HL-60 (cell line): ENCODE results near the gene GABBR2.
"Not testable (repeated sequence)": the region's sequence is repeated elsewhere in the genome, so short reads cannot be mapped to it uniquely, and the experiment has no call there.

Experiments used
- DNase-seq, 2 experiments: peaks; one replicate each; pipeline ENCODE4 v3.0.0-alpha.2; 2010 to 2020; ENCODE audit warnings: low read depth in 1 of 2, low spot score in 1 of 2
- H3K27ac ChIP-seq: fragments of 250-450 bp; sonication (Bioruptor Pico); replicated peaks from 2 replicates; pipeline ENCODE4 v1.5.1; 2020; ENCODE audit warnings: mild to moderate bottlenecking, moderate library complexity
- H3K27me3 ChIP-seq: fragments of 250-450 bp; sonication (Bioruptor Pico); 2 replicates; pipeline ENCODE4 v1.5.1; 2021; ENCODE audit warnings: mild to moderate bottlenecking, moderate library complexity; ENCODE audit not compliant: insufficient read depth, poor library complexity, severe bottlenecking
- H3K4me3 ChIP-seq: replicated peaks from 2 replicates; pipeline ENCODE4 v1.5.1; 2011; ENCODE audit warnings: mild to moderate bottlenecking, control low read depth, low read length; ENCODE audit not compliant: insufficient read depth
- CTCF ChIP-seq: IDR thresholded peaks from one replicate; pipeline ENCODE4 v1.5.1; 2011; ENCODE audit warnings: low read length, control low read depth, inconsistent platforms; ENCODE audit not compliant: insufficient read depth
- GABPA ChIP-seq: IDR thresholded peaks from 2 replicates; pipeline ENCODE4 v1.6.1; 2012; ENCODE audit warnings: low read depth
- POLR2AphosphoS5 ChIP-seq: IDR thresholded peaks from 2 replicates; pipeline ENCODE4 v1.6.1; 2012; ENCODE audit warnings: low read depth
- SPI1 ChIP-seq: IDR thresholded peaks from 2 replicates; pipeline ENCODE4 v1.6.1; 2012; ENCODE audit warnings: low read depth, mild to moderate bottlenecking, borderline replicate concordance
- TF ChIP-seq, protein P1 (sequence below): IDR thresholded peaks from 2 replicates; pipeline ENCODE4 v1.6.1; 2012; ENCODE audit warnings: low read depth; ENCODE audit not compliant: insufficient replicate concordance

The GABBR2 gene

DNA sequence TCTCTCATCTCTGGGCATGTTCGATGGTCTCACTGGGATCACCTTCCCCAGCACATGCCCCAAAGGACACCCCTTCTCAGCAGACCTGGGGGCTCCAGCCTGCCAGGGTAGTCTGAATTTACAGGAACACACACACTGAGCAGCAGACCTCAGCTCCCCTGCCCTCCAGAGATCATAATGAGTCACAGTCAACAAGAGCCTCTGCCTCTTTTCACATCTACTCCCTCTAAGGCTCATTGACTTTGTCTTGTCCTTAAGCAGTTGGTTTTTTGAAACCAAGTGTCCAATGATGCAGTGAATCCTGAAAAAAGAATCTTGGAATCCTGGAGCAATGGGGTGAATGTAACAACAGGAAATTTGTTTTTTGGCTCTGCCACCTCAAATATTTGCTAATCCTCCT lies 20.8 kb downstream of the GABBR2 start:
- Histone ChIP-seq H3K4me3 (no peak overlapping the region), H3K27ac (no peak overlapping the region), H3K27me3 (no peaks in the 10 kb centered on the region)
- DNase-seq, result no peak
- no peak for TF ChIP-seq GABPA
- no peak for TF ChIP-seq POLR2AphosphoS5
- TF ChIP-seq CTCF, result no peak
- TF ChIP-seq, protein P1, sequence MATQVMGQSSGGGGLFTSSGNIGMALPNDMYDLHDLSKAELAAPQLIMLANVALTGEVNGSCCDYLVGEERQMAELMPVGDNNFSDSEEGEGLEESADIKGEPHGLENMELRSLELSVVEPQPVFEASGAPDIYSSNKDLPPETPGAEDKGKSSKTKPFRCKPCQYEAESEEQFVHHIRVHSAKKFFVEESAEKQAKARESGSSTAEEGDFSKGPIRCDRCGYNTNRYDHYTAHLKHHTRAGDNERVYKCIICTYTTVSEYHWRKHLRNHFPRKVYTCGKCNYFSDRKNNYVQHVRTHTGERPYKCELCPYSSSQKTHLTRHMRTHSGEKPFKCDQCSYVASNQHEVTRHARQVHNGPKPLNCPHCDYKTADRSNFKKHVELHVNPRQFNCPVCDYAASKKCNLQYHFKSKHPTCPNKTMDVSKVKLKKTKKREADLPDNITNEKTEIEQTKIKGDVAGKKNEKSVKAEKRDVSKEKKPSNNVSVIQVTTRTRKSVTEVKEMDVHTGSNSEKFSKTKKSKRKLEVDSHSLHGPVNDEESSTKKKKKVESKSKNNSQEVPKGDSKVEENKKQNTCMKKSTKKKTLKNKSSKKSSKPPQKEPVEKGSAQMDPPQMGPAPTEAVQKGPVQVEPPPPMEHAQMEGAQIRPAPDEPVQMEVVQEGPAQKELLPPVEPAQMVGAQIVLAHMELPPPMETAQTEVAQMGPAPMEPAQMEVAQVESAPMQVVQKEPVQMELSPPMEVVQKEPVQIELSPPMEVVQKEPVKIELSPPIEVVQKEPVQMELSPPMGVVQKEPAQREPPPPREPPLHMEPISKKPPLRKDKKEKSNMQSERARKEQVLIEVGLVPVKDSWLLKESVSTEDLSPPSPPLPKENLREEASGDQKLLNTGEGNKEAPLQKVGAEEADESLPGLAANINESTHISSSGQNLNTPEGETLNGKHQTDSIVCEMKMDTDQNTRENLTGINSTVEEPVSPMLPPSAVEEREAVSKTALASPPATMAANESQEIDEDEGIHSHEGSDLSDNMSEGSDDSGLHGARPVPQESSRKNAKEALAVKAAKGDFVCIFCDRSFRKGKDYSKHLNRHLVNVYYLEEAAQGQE, result no peak
- TF ChIP-seq SPI1, result no peak

GRCh38 chr9:98686961-98687855 lies 21.5 kb downstream of the GABBR2 start:
- no peaks in the 10 kb centered on the region for H3K27me3 ChIP-seq
- TF ChIP-seq GABPA, result no peak
- TF ChIP-seq, protein P1, result no peak
- no peak for TF ChIP-seq CTCF
- no peak for TF ChIP-seq POLR2AphosphoS5
- TF ChIP-seq SPI1, result no peak

GRCh38 chr9:98684816-98685215 lies 23.9 kb downstream of the GABBR2 start:
- H3K4me3 ChIP-seq, H3K27ac ChIP-seq, H3K27me3 ChIP-seq, DNase-seq: not testable (repeated sequence)

More at GRCh38 chr9:98686961-98687855, 21.5 kb downstream of the GABBR2 start:
- H3K27ac ChIP-seq, result no peak overlapping the region
- DNase-seq, result no peak
- H3K4me3 ChIP-seq, result no peak overlapping the region

DNA sequence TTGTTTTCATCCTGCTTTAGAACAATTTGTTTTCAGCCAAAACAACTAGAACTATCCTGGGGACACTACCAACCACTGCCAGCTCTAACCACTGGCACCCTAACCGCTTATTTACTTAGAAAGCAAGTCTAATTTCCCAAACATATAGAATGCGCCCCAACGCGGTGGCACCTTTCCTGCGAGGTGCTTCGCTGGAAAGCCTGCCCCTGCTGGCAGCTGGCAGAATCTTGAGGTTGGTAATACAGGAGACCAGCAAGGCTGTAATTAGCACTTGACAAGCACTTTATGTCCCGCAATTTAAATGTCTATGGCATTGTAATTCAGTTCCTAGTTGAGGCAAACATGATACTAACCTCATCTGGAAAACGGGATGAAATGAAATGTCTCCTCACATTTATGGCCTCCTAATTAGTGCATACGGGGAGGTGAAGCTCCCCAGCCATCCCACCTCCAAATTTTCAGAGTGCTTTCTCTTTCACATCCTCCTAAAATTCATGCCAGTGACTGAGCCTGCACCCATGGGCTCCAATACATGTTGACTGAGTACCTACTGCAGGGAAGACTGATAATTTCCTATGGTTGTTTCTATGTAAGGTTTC lies 30.4 kb downstream of the GABBR2 start:
- Histone ChIP-seq H3K27ac (no peak overlapping the region), H3K4me3 (no peak overlapping the region), H3K27me3 (no peaks in the 10 kb centered on the region)
- peak in 1 of 2 experiments; percentile 3 for DNase-seq
- TF ChIP-seq, protein P1, result no peak
- TF ChIP-seq CTCF, result peak; percentile 35
